ENCODE results near the gene GALNT3. TPM values are rescaled to one million over a fixed set of nuclear protein-coding genes. Genes with fewer than 3 reads are reported as not detected.

Gene GALNT3
- total and polyA plus RNA-seq, 4 donors, result 0.29 to 2.3 (median 1.6) TPM

GRCh38 chr2:165796819-165797530 lies 2.9 kb upstream of the GALNT3 start:
- DNase-seq (ENCODE audit: low spot score), result no peak
- no peak overlapping the region for H3K9ac ChIP-seq (ENCODE audit: low read depth in 1 of 2, low read length in 2 of 2)
- peaks cover 0 to 2% (median 0%) of the 10 kb centered on the region in 4 donors for H3K36me3 ChIP-seq (ENCODE audit: control insufficient read depth in 4 of 4, insufficient read depth in 3 of 4, low read depth in 1 of 4, low read length in 3 of 4)
- H3K27ac ChIP-seq (ENCODE audit: low read depth in 1 of 2, low read length in 2 of 2), result no peak overlapping the region
- no peak overlapping the region for H3K4me3 ChIP-seq (ENCODE audit: low read depth in 1 of 3, low read length in 3 of 3)
- peaks cover 6 to 17% (median 11%) of the 10 kb centered on the region in 4 donors for H3K4me1 ChIP-seq (ENCODE audit: control insufficient read depth in 4 of 4, insufficient read depth in 4 of 4, low read length in 3 of 4)
- H3K9me3 ChIP-seq (ENCODE audit: control insufficient read depth in 4 of 4, low read length in 3 of 4), result no peaks in the 10 kb centered on the region
- peaks cover 0 to 3% (median 0%) of the 10 kb centered on the region in 4 donors for H3K27me3 ChIP-seq (ENCODE audit: control insufficient read depth in 4 of 4, insufficient read depth in 4 of 4, low read length in 3 of 4)
- TF ChIP-seq HNF4A (conservative IDR thresholded peaks at IDR 0.05), result no peak
- no peak for TF ChIP-seq JUND (IDR thresholded peaks at IDR 0.05)
- no peak for TF ChIP-seq RAD21 (IDR thresholded peaks at IDR 0.05)
- no peak for TF ChIP-seq TAF1 (conservative IDR thresholded peaks at IDR 0.05)
- no peak for TF ChIP-seq EGR1 (IDR thresholded peaks at IDR 0.05; ENCODE audit: low read depth in 2 of 2)
- TF ChIP-seq FOXA1 (IDR thresholded peaks at IDR 0.05), result no peak
- no peak for TF ChIP-seq SP1 (IDR thresholded peaks at IDR 0.05)
- 69% methylated on average over 3 of the region's 3 CpGs for WGBS

GRCh38 chr2:165796129-165796528 lies 2.1 kb upstream of the GALNT3 start:
- Histone ChIP-seq H3K27ac (ENCODE audit: low read depth in 1 of 2, low read length in 2 of 2) (no peak overlapping the region), H3K36me3 (ENCODE audit: control insufficient read depth in 4 of 4, insufficient read depth in 3 of 4, low read depth in 1 of 4, low read length in 3 of 4) (no peaks in the 10 kb centered on the region), H3K27me3 (ENCODE audit: control insufficient read depth in 4 of 4, insufficient read depth in 4 of 4, low read length in 3 of 4) (peaks cover 0 to 3% (median 0%) of the 10 kb centered on the region in 4 donors), H3K4me1 (ENCODE audit: control insufficient read depth in 4 of 4, insufficient read depth in 4 of 4, low read length in 3 of 4) (peaks cover 6 to 17% (median 11%) of the 10 kb centered on the region in 4 donors), H3K9me3 (ENCODE audit: control insufficient read depth in 4 of 4, low read length in 3 of 4) (no peaks in the 10 kb centered on the region), H3K4me3 (ENCODE audit: low read depth in 1 of 3, low read length in 3 of 3) (no peak overlapping the region), H3K9ac (ENCODE audit: low read depth in 1 of 2, low read length in 2 of 2) (no peak overlapping the region)
- TF ChIP-seq EGR1 (IDR thresholded peaks at IDR 0.05; ENCODE audit: low read depth in 2 of 2), result no peak
- TF ChIP-seq SP1 (IDR thresholded peaks at IDR 0.05), result no peak
- TF ChIP-seq GABPA (IDR thresholded peaks at IDR 0.05 in 1 of 2, conservative IDR thresholded peaks at IDR 0.05 in 1 of 2), result no peak
- no peak for TF ChIP-seq HNF4A (conservative IDR thresholded peaks at IDR 0.05)
- TF ChIP-seq FOXA1 (IDR thresholded peaks at IDR 0.05), result no peak
- no peak for TF ChIP-seq YY1 (IDR thresholded peaks at IDR 0.05)
- TF ChIP-seq RXRA (IDR thresholded peaks at IDR 0.05), result no peak
- no peak for TF ChIP-seq FOXA2 (IDR thresholded peaks at IDR 0.05)
- TF ChIP-seq JUND (IDR thresholded peaks at IDR 0.05), result no peak
- no peak for TF ChIP-seq ATF3 (IDR thresholded peaks at IDR 0.05)
- TF ChIP-seq ZBTB33 (IDR thresholded peaks at IDR 0.05), result no peak
- no peak for TF ChIP-seq MAX (IDR thresholded peaks at IDR 0.05)
- no peak for TF ChIP-seq REST (IDR thresholded peaks at IDR 0.05)
- no peak for TF ChIP-seq RAD21 (IDR thresholded peaks at IDR 0.05)
- TF ChIP-seq HNF4G (IDR thresholded peaks at IDR 0.05), result no peak
- TF ChIP-seq TAF1 (conservative IDR thresholded peaks at IDR 0.05), result no peak
- TF ChIP-seq NR2F2 (IDR thresholded peaks at IDR 0.05), result no peak
- 69% methylated on average over 1 of the region's 1 CpG for WGBS
- no peak for DNase-seq (ENCODE audit: low spot score)
